Neural progenitor cell (in vitro differentiated cells): Measurements from ENCODE around the gene ANXA10. TPM values are rescaled to one million over a fixed set of nuclear protein-coding genes. Genes with fewer than 3 reads are reported as not detected.
"Not testable (repeated sequence)": the region's sequence is repeated elsewhere in the genome, so short reads cannot be mapped to it uniquely, and the experiment has no call there.

ENCODE experiments used
- DNase-seq: peaks from one replicate; pipeline ENCODE4 v3.0.0-alpha.2; 2016; ENCODE audit warnings: low spot score
- H2AFZ ChIP-seq: fragments of 200-600 bp; sonication (generic); replicated peaks from 2 replicates; pipeline ENCODE4 v1.6.1; 2016; ENCODE audit warnings: antibody characterized with exemption
- H3F3A ChIP-seq: fragments of 200-600 bp; sonication (generic); 2 replicates; pipeline ENCODE4 v1.6.1; 2016; ENCODE audit warnings: antibody characterized with exemption, low read depth
- H3K27ac ChIP-seq: fragments of 200-600 bp; sonication (generic); 2 replicates; pipeline ENCODE4 v1.5.1; 2016; ENCODE audit warnings: mild to moderate bottlenecking
- H3K27me3 ChIP-seq: fragments of 200-600 bp; sonication (generic); 2 replicates; pipeline ENCODE4 v1.6.1; 2016; ENCODE audit warnings: mild to moderate bottlenecking, moderate library complexity
- H3K36me3 ChIP-seq: fragments of 200-600 bp; sonication (generic); 2 replicates; pipeline ENCODE4 v1.5.1; 2016
- H3K4me1 ChIP-seq: fragments of 200-600 bp; sonication (generic); 2 replicates; pipeline ENCODE4 v1.6.1; 2016; ENCODE audit warnings: mixed run types
- H3K4me2 ChIP-seq: fragments of 200-600 bp; sonication (generic); 2 replicates; pipeline ENCODE4 v1.6.1; 2016
- H3K4me3 ChIP-seq: fragments of 200-600 bp; sonication (generic); 2 replicates; pipeline ENCODE4 v1.5.1; 2016
- H3K79me2 ChIP-seq: fragments of 200-600 bp; sonication (generic); 2 replicates; pipeline ENCODE4 v1.6.1; 2016; ENCODE audit warnings: low read depth
- H3K9ac ChIP-seq: fragments of 200-600 bp; sonication (generic); 2 replicates; pipeline ENCODE4 v1.6.1; 2016
- H3K9me3 ChIP-seq: fragments of 200-600 bp; sonication (generic); 2 replicates; pipeline ENCODE4 v1.5.1; 2016; ENCODE audit warnings: low read depth
- H4K20me1 ChIP-seq: fragments of 200-600 bp; sonication (generic); 2 replicates; pipeline ENCODE4 v1.6.1; 2016; ENCODE audit warnings: low read depth
- H3K27ac Mint-ChIP-seq: 3 replicates; pipeline ENCODE4 v1.8.0; 2021; ENCODE audit warnings: mixed read lengths
- H3K27me3 Mint-ChIP-seq: 2 replicates; pipeline ENCODE4 v1.8.0; 2022; ENCODE audit warnings: low read depth, mild to moderate bottlenecking, inconsistent platforms, moderate library complexity, mixed read lengths; ENCODE audit not compliant: insufficient read depth
- H3K36me3 Mint-ChIP-seq: 3 replicates; pipeline ENCODE4 v1.8.0; 2021; ENCODE audit warnings: mixed read lengths
- H3K4me1 Mint-ChIP-seq: 3 replicates; pipeline ENCODE4 v1.8.0; 2021; ENCODE audit warnings: mixed read lengths
- H3K4me3 Mint-ChIP-seq: 3 replicates; pipeline ENCODE4 v1.8.0; 2021; ENCODE audit warnings: mild to moderate bottlenecking, moderate library complexity, mixed read lengths
- H3K9me3 Mint-ChIP-seq: 3 replicates; pipeline ENCODE4 v1.8.0; 2020; ENCODE audit warnings: mixed read lengths
- CTCF ChIP-seq: fragments of 200-600 bp; sonication (generic); IDR thresholded peaks from 2 replicates; pipeline ENCODE4 v1.5.1; 2017; ENCODE audit warnings: antibody characterized with exemption, mild to moderate bottlenecking
- EZH2 ChIP-seq: fragments of 200-600 bp; sonication (generic); IDR thresholded peaks from 2 replicates; pipeline ENCODE4 v1.6.1; 2017; ENCODE audit warnings: antibody characterized with exemption, mild to moderate bottlenecking, moderate library complexity
- EZH2phosphoT487 ChIP-seq: fragments of 200-600 bp; sonication (generic); IDR thresholded peaks from 2 replicates; pipeline ENCODE4 v1.6.1; 2017; ENCODE audit warnings: antibody characterized with exemption
- total RNA-seq: library from RNA; depleted of rRNA; stranded (reverse); fragments of >200 nt; gene quantifications from 2 replicates; pipeline ENCODE4 v1.2.3, GENCODE V29; 2015; ENCODE audit warnings: low replicate concordance

ANXA10 gene
- total RNA-seq, 1 donor from 2014 or later: not detected

GRCh38 chr4:168099195-168099594, 6.9 kb downstream of the ANXA10 start:
- no peaks in the 10 kb centered on the region for H3K9me3 Mint-ChIP-seq
- Histone ChIP-seq H3K9me3 (no peaks in the 10 kb centered on the region), H3K9ac (no peak overlapping the region), H3K27me3 (no peaks in the 10 kb centered on the region), H3K27ac (no peak overlapping the region), H3K4me3 (no peak overlapping the region), H3K36me3 (no peaks in the 10 kb centered on the region), H3K4me1 (no peaks in the 10 kb centered on the region), H3F3A (no peaks in the 10 kb centered on the region), H4K20me1 (no peaks in the 10 kb centered on the region), H2AFZ (no peak overlapping the region), H3K4me2 (no peak overlapping the region), H3K79me2 (no peaks in the 10 kb centered on the region)
- no peak for DNase-seq
- no peak for TF ChIP-seq CTCF
- TF ChIP-seq EZH2: no peak
- TF ChIP-seq EZH2phosphoT487: no peak
- H3K4me3 Mint-ChIP-seq: no peak overlapping the region
- no peak overlapping the region for H3K27ac Mint-ChIP-seq
- H3K27me3 Mint-ChIP-seq: peaks cover 2% of the 10 kb centered on the region
- no peaks in the 10 kb centered on the region for H3K36me3 Mint-ChIP-seq
- no peaks in the 10 kb centered on the region for H3K4me1 Mint-ChIP-seq

GRCh38 chr4:168101026-168101425, 8.7 kb downstream of the ANXA10 start:
- no peak overlapping the region for H3K27ac Mint-ChIP-seq
- H3K4me3 Mint-ChIP-seq: no peak overlapping the region
- H3K9me3 Mint-ChIP-seq: no peaks in the 10 kb centered on the region
- peaks cover 2% of the 10 kb centered on the region for H3K27me3 Mint-ChIP-seq
- H3K36me3 Mint-ChIP-seq: no peaks in the 10 kb centered on the region
- no peaks in the 10 kb centered on the region for H3K4me1 Mint-ChIP-seq
- Histone ChIP-seq H3K4me3 (no peak overlapping the region), H3K79me2 (no peaks in the 10 kb centered on the region), H4K20me1 (no peaks in the 10 kb centered on the region), H3F3A (no peaks in the 10 kb centered on the region), H3K27me3 (no peaks in the 10 kb centered on the region), H3K36me3 (no peaks in the 10 kb centered on the region), H3K4me1 (no peaks in the 10 kb centered on the region), H3K4me2 (no peak overlapping the region), H2AFZ (no peak overlapping the region), H3K27ac (no peak overlapping the region), H3K9me3 (no peaks in the 10 kb centered on the region), H3K9ac (no peak overlapping the region)
- no peak for DNase-seq
- TF ChIP-seq EZH2 (no peak), CTCF (no peak), EZH2phosphoT487 (no peak)

GRCh38 chr4:168102403-168102802, 10.1 kb downstream of the ANXA10 start:
- no peak overlapping the region for H3K27ac Mint-ChIP-seq
- no peaks in the 10 kb centered on the region for H3K4me1 Mint-ChIP-seq
- H3K36me3 Mint-ChIP-seq: no peaks in the 10 kb centered on the region
- Histone ChIP-seq H3K4me1 (no peaks in the 10 kb centered on the region), H3K79me2 (no peaks in the 10 kb centered on the region), H2AFZ (no peak overlapping the region), H4K20me1 (no peaks in the 10 kb centered on the region), H3K4me2 (no peak overlapping the region), H3K36me3 (no peaks in the 10 kb centered on the region), H3F3A (no peaks in the 10 kb centered on the region), H3K27me3 (no peaks in the 10 kb centered on the region), H3K27ac (no peak overlapping the region), H3K9ac (no peak overlapping the region), H3K4me3 (no peak overlapping the region), H3K9me3 (no peaks in the 10 kb centered on the region)
- TF ChIP-seq CTCF: no peak
- no peak for TF ChIP-seq EZH2phosphoT487
- no peak for TF ChIP-seq EZH2
- peaks cover 2% of the 10 kb centered on the region for H3K27me3 Mint-ChIP-seq
- H3K9me3 Mint-ChIP-seq: no peaks in the 10 kb centered on the region
- no peak overlapping the region for H3K4me3 Mint-ChIP-seq
- DNase-seq: no peak

GRCh38 chr4:168109527-168109926, 17.2 kb downstream of the ANXA10 start:
- H4K20me1 ChIP-seq: no peaks in the 10 kb centered on the region
- H3K9me3 ChIP-seq: no peaks in the 10 kb centered on the region
- no peak overlapping the region for H3K27ac ChIP-seq
- H3K27me3 Mint-ChIP-seq: no peaks in the 10 kb centered on the region
- no peaks in the 10 kb centered on the region for H3K4me1 Mint-ChIP-seq
- TF ChIP-seq CTCF: no peak
- TF ChIP-seq EZH2: no peak
- no peak for TF ChIP-seq EZH2phosphoT487
- no peaks in the 10 kb centered on the region for H3K36me3 Mint-ChIP-seq
- no peaks in the 10 kb centered on the region for H3K4me1 ChIP-seq
- no peak overlapping the region for H2AFZ ChIP-seq
- no peaks in the 10 kb centered on the region for H3K27me3 ChIP-seq
- H3K4me2 ChIP-seq: no peak overlapping the region
- no peak overlapping the region for H3K4me3 Mint-ChIP-seq
- no peaks in the 10 kb centered on the region for H3K36me3 ChIP-seq
- no peaks in the 10 kb centered on the region for H3K79me2 ChIP-seq
- H3F3A ChIP-seq: no peaks in the 10 kb centered on the region
- H3K9ac ChIP-seq: no peak overlapping the region
- H3K9me3 Mint-ChIP-seq: no peaks in the 10 kb centered on the region
- H3K27ac Mint-ChIP-seq: no peak overlapping the region
- DNase-seq: no peak
- no peak overlapping the region for H3K4me3 ChIP-seq

- H3K27me3 ChIP-seq, DNase-seq, H3K79me2 ChIP-seq, H3F3A ChIP-seq, H3K4me3 ChIP-seq, H3K9ac ChIP-seq, H3K27ac Mint-ChIP-seq, H4K20me1 ChIP-seq, H3K36me3 Mint-ChIP-seq, H2AFZ ChIP-seq, H3K9me3 Mint-ChIP-seq, H3K27me3 Mint-ChIP-seq, H3K4me1 ChIP-seq, H3K4me3 Mint-ChIP-seq, H3K36me3 ChIP-seq, H3K9me3 ChIP-seq, H3K27ac ChIP-seq, H3K4me2 ChIP-seq, H3K4me1 Mint-ChIP-seq: not testable (repeated sequence)
These were observed 20.7 kb downstream of the ANXA10 start for GRCh38 chr4:168113059-168113458.
